Activated naive CD8-positive, alpha-beta T cell treated with anti-CD3 and anti-CD28 coated beads for 36 hours (primary cell): ENCODE results near the gene AKR1C1. TPM values are rescaled to one million over a fixed set of nuclear protein-coding genes. Genes with fewer than 3 reads are reported as not detected.
"Not testable (repeated sequence)": the region's sequence is repeated elsewhere in the genome, so short reads cannot be mapped to it uniquely, and the experiment has no call there.

Source experiments
- DNase-seq: peaks from one replicate; pipeline ENCODE4 v3.0.0; 2021
- H3K27ac Mint-ChIP-seq: one replicate; pipeline ENCODE4 v1.8.0; 2022; ENCODE audit warnings: mild to moderate bottlenecking, moderate library complexity, mixed read lengths
- H3K27me3 Mint-ChIP-seq: one replicate; pipeline ENCODE4 v1.8.0; 2022; ENCODE audit warnings: mild to moderate bottlenecking, mixed read lengths
- H3K36me3 Mint-ChIP-seq: one replicate; pipeline ENCODE4 v1.8.0; 2021; ENCODE audit warnings: mild to moderate bottlenecking, mixed read lengths
- H3K4me1 Mint-ChIP-seq: one replicate; pipeline ENCODE4 v1.8.0; 2021; ENCODE audit warnings: mixed read lengths
- H3K4me3 Mint-ChIP-seq: one replicate; pipeline ENCODE4 v1.8.0; 2022; ENCODE audit warnings: mild to moderate bottlenecking, moderate library complexity, mixed read lengths
- H3K9me3 Mint-ChIP-seq: one replicate; pipeline ENCODE4 v1.8.0; 2022; ENCODE audit warnings: mixed read lengths
- total RNA-seq, 2 experiments: library from RNA; stranded (reverse); gene quantifications; one replicate each; pipeline ENCODE4 v1.2.3, GENCODE V29; 2021

AKR1C1 gene
- total RNA-seq, 2 experiments from 2014 or later, result 0.14 to 0.21 TPM

- Mint-ChIP-seq H3K4me3 (no peak overlapping the region), H3K27me3 (no peaks in the 10 kb centered on the region), H3K9me3 (no peaks in the 10 kb centered on the region), H3K27ac (no peak overlapping the region), H3K36me3 (no peaks in the 10 kb centered on the region), H3K4me1 (no peaks in the 10 kb centered on the region)
- no peak for DNase-seq
Measured at GRCh38 chr10:4990217-4990616, 27.0 kb downstream of the AKR1C1 start.

- H3K36me3 Mint-ChIP-seq, H3K27ac Mint-ChIP-seq, H3K4me1 Mint-ChIP-seq, DNase-seq, H3K9me3 Mint-ChIP-seq, H3K27me3 Mint-ChIP-seq, H3K4me3 Mint-ChIP-seq: not testable (repeated sequence)
Measured at GRCh38 chr10:4991463-4991862, 28.2 kb downstream of the AKR1C1 start.

- H3K4me3 Mint-ChIP-seq, H3K36me3 Mint-ChIP-seq, H3K27me3 Mint-ChIP-seq: not testable (repeated sequence)
Measured at GRCh38 chr10:4992564-4992963, 29.3 kb downstream of the AKR1C1 start.

GRCh38 chr10:4994260-4994659 is 31.0 kb downstream of the AKR1C1 start:
- not testable (repeated sequence) for H3K4me3 Mint-ChIP-seq

More at GRCh38 chr10:4992564-4992963, 29.3 kb downstream of the AKR1C1 start:
- H3K27ac Mint-ChIP-seq, H3K4me1 Mint-ChIP-seq, H3K9me3 Mint-ChIP-seq, DNase-seq: not testable (repeated sequence)

GRCh38 chr10:4998671-4999070 is 35.5 kb downstream of the AKR1C1 start:
- no peak overlapping the region for H3K27ac Mint-ChIP-seq
- no peak for DNase-seq
- no peaks in the 10 kb centered on the region for H3K9me3 Mint-ChIP-seq

More at GRCh38 chr10:4994260-4994659, 31.0 kb downstream of the AKR1C1 start:
- DNase-seq, H3K4me1 Mint-ChIP-seq, H3K9me3 Mint-ChIP-seq, H3K36me3 Mint-ChIP-seq, H3K27ac Mint-ChIP-seq, H3K27me3 Mint-ChIP-seq: not testable (repeated sequence)

DNA sequence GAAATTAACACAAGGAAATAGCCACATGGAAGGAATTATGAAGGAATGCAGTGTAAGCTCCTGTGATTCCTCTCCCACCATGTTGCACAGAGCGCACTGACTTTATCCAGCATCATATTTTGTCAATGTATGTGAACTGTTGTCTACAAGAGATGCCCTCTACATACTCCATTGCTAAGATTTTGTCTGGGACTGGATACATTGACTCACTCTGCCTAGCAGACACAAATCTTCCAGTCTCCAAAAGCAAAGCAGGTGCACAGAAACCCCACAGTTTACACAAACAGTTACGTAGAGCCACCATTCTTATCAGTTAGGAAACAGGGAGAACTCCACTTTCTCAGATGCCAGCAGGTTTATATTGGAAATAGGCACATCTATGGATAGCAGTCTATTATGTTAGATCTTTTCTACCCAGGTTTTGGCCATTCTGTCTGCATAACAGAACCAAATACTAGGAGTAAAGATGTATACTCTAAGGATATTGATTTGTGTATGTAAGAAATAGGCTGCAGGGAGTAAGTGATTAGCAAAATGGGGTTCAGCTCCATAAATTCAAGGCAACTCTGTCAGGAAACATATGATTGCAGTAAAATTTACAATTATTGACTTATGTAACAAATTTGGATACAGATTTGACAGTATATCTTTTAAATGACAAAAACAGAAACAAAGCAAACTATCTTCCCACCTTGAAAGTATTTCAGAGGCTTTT is 39.0 kb downstream of the AKR1C1 start:
- no peaks in the 10 kb centered on the region for H3K36me3 Mint-ChIP-seq
- H3K27ac Mint-ChIP-seq, result no peak overlapping the region
- H3K4me3 Mint-ChIP-seq, result no peak overlapping the region
- H3K9me3 Mint-ChIP-seq, result peaks cover 1% of the 10 kb centered on the region
- H3K27me3 Mint-ChIP-seq, result no peaks in the 10 kb centered on the region
- H3K4me1 Mint-ChIP-seq, result no peaks in the 10 kb centered on the region
- no peak for DNase-seq

More at GRCh38 chr10:4998671-4999070, 35.5 kb downstream of the AKR1C1 start:
- no peaks in the 10 kb centered on the region for H3K4me1 Mint-ChIP-seq
- no peaks in the 10 kb centered on the region for H3K36me3 Mint-ChIP-seq
- H3K4me3 Mint-ChIP-seq, result no peak overlapping the region
- no peaks in the 10 kb centered on the region for H3K27me3 Mint-ChIP-seq

GRCh38 chr10:5003127-5004029 is 40.2 kb downstream of the AKR1C1 start, which contains the start of gene AKR1C2:
Gene AKR1C2, minus strand, starts transcription at chr10:5003857. Its CDS starts 22 bp downstream, at chr10:5003835.
- not testable (repeated sequence) for H3K27me3 Mint-ChIP-seq, DNase-seq, H3K4me1 Mint-ChIP-seq, H3K27ac Mint-ChIP-seq, H3K4me3 Mint-ChIP-seq, H3K9me3 Mint-ChIP-seq, H3K36me3 Mint-ChIP-seq

- not testable (repeated sequence) for H3K4me3 Mint-ChIP-seq, H3K36me3 Mint-ChIP-seq, H3K9me3 Mint-ChIP-seq, H3K27me3 Mint-ChIP-seq, H3K27ac Mint-ChIP-seq, DNase-seq, H3K4me1 Mint-ChIP-seq
Measured at GRCh38 chr10:5004030-5004385, 40.8 kb downstream of the AKR1C1 start.

GRCh38 chr10:5004501-5004900 is 41.3 kb downstream of the AKR1C1 start:
- not testable (repeated sequence) for H3K9me3 Mint-ChIP-seq, H3K4me1 Mint-ChIP-seq, DNase-seq, H3K36me3 Mint-ChIP-seq, H3K4me3 Mint-ChIP-seq, H3K27ac Mint-ChIP-seq, H3K27me3 Mint-ChIP-seq

DNA sequence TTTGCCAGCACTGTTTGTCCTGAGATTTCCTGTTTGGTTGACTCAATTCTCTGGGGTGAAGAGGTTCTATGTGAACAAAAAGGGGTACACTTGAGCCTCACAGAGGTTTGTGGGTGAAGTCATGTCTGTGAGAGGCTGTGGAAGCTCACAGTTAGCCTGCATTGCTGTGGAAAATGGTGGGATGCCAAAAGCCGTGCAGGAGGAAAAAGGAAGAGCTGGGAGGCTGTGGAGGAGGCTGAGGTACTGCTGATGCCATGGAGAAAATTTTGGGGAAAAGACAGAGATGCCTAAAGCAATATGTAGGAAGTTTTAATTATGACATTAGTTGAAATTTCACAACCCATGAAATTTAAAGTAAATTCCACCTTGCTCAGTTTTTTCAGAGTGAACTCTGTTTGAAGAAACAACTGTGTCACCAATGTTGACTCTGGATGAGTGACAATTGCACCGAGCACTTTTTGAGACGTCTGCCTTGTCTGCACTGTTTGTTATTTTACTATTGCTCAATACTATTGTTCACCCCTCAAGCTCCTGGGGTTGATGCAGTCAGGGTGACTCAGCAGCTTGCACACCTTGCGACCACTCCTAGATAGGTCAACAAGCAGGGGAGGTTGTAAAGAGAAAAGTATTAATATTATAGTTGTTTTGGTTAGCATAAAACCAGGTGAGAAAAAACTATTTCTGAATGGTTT is 45.8 kb downstream of the AKR1C1 start:
- H3K36me3 Mint-ChIP-seq, H3K9me3 Mint-ChIP-seq, H3K27ac Mint-ChIP-seq, H3K4me3 Mint-ChIP-seq, H3K4me1 Mint-ChIP-seq, DNase-seq, H3K27me3 Mint-ChIP-seq: not testable (repeated sequence)

DNA sequence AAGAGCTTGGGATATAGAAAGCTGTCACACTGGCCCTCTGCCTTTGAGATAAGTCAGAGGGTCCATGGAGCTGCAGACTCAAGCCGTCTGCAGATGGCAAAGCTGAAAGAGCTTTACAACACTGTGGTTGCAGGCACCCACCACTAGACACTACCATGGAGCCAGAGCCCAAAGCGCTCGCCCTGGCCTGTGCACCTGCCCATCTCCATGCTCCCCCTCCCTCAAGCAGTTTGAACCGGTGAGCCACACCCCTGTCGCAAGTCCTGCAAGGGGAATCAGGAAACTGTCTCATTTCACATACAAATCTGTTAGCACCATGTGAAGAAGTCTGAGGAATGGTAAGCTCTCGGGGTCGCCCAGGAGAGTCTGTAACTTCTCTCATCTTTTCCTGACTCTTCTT is 46.8 kb downstream of the AKR1C1 start:
- H3K4me1 Mint-ChIP-seq, H3K36me3 Mint-ChIP-seq, H3K4me3 Mint-ChIP-seq, H3K27me3 Mint-ChIP-seq, DNase-seq, H3K9me3 Mint-ChIP-seq, H3K27ac Mint-ChIP-seq: not testable (repeated sequence)

DNA sequence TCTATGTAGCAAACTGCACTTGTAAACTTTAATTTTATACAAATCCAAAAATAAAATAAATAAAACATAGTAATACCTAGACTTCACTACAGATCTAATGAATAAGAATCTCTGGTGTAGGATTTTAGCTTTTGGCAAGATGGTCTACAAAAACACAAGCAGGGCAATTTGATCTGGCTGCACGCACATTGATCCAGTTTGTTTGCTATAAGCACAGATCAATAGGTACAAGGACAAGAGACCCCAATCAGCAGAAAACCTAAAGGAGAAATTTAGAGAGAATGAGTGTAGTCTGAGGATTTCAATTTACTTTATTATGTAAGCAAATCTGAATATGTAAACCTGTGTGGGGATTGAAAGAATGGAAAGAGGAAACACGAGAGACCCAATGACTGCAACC is 48.2 kb downstream of the AKR1C1 start:
- not testable (repeated sequence) for H3K27me3 Mint-ChIP-seq, H3K36me3 Mint-ChIP-seq, DNase-seq, H3K4me3 Mint-ChIP-seq, H3K27ac Mint-ChIP-seq, H3K9me3 Mint-ChIP-seq, H3K4me1 Mint-ChIP-seq

- H3K27ac Mint-ChIP-seq, result no peak overlapping the region
- no peak overlapping the region for H3K4me3 Mint-ChIP-seq
Measured at GRCh38 chr10:5012595-5012994, 49.4 kb downstream of the AKR1C1 start.

DNA sequence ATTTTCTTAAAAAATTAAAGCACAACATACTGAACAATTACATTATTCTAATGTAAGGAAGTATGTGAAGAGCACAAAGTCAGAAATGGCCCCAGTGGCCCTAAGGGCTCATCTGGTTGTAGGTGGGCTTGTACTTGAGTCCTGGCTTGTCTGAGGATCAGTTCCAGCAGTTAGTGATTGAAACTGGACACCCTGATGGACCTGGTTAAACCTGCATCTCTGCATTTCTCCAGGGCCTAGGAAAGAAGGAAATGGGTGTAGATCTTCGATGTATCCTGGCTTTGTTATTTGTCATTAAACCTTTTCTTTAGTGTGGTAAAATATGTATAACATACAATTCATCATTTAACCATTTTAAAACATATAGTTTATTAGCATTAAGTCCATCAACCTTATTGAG is 50.2 kb downstream of the AKR1C1 start:
- H3K27ac Mint-ChIP-seq, result no peak overlapping the region
- no peak overlapping the region for H3K4me3 Mint-ChIP-seq
- H3K4me1 Mint-ChIP-seq, result no peaks in the 10 kb centered on the region
- DNase-seq, result no peak
- no peaks in the 10 kb centered on the region for H3K27me3 Mint-ChIP-seq
- H3K36me3 Mint-ChIP-seq, result no peaks in the 10 kb centered on the region
- H3K9me3 Mint-ChIP-seq, result no peaks in the 10 kb centered on the region

More at GRCh38 chr10:5012595-5012994, 49.4 kb downstream of the AKR1C1 start:
- Mint-ChIP-seq H3K9me3 (no peaks in the 10 kb centered on the region), H3K36me3 (no peaks in the 10 kb centered on the region), H3K27me3 (no peaks in the 10 kb centered on the region), H3K4me1 (no peaks in the 10 kb centered on the region)
- DNase-seq, result no peak

- H3K27ac Mint-ChIP-seq, H3K4me1 Mint-ChIP-seq, H3K36me3 Mint-ChIP-seq, H3K9me3 Mint-ChIP-seq, H3K27me3 Mint-ChIP-seq, H3K4me3 Mint-ChIP-seq, DNase-seq: not testable (repeated sequence)
Measured at GRCh38 chr10:5014200-5014910, 51.1 kb downstream of the AKR1C1 start.
